ENCODE data around the gene NACA2.

Gene NACA2

GRCh38 chr17:61591018-61591417 lies at the start of gene NACA2:
Gene NACA2, minus strand, starts transcription at chr17:61591219. Its CDS starts 39 bp downstream, at chr17:61591180.
- Histone ChIP-seq H3K27me3 (peaks cover 65% of the 10 kb centered on the region), H3K9me3 (no peaks in the 10 kb centered on the region), H3K36me3 (no peaks in the 10 kb centered on the region), H3K27ac (no peak within 1 kb of the TSS), H3K4me3 (ENCODE audit: low read depth in 1 of 2, low read length in 1 of 2) (no peak within 1 kb of the TSS), H3K4me1 (ENCODE audit: control insufficient read depth in 1 of 2, insufficient read depth in 1 of 2, low read depth in 1 of 2, low read length in 1 of 2) (no peaks in the 10 kb centered on the region)
- no peak for TF ChIP-seq CTCF (IDR thresholded peaks at IDR 0.05)

- Histone ChIP-seq H3K4me3 (ENCODE audit: low read depth in 1 of 2, low read length in 1 of 2) (no peak overlapping the region), H3K27ac (no peak overlapping the region), H3K4me1 (ENCODE audit: control insufficient read depth in 1 of 2, insufficient read depth in 1 of 2, low read depth in 1 of 2, low read length in 1 of 2) (no peaks in the 10 kb centered on the region), H3K36me3 (no peaks in the 10 kb centered on the region), H3K9me3 (no peaks in the 10 kb centered on the region), H3K27me3 (peaks cover 11% of the 10 kb centered on the region)
- no peak for TF ChIP-seq CTCF (IDR thresholded peaks at IDR 0.05)
These were observed 48.8 kb upstream of the NACA2 start for GRCh38 chr17:61639818-61640217.

- no peak overlapping the region for H3K27ac ChIP-seq
- H3K27me3 ChIP-seq = peaks cover 5% of the 10 kb centered on the region
- no peak overlapping the region for H3K4me3 ChIP-seq (ENCODE audit: low read depth in 1 of 2, low read length in 1 of 2)
- no peaks in the 10 kb centered on the region for H3K9me3 ChIP-seq
- TF ChIP-seq CTCF (IDR thresholded peaks at IDR 0.05) = no peak
- H3K4me1 ChIP-seq (ENCODE audit: control insufficient read depth in 1 of 2, insufficient read depth in 1 of 2, low read depth in 1 of 2, low read length in 1 of 2) = no peaks in the 10 kb centered on the region
- no peaks in the 10 kb centered on the region for H3K36me3 ChIP-seq
These were observed 47.1 kb upstream of the NACA2 start for GRCh38 chr17:61638087-61638486.

- H3K4me3 ChIP-seq (ENCODE audit: low read depth in 1 of 2, low read length in 1 of 2) = no peak overlapping the region
- H3K27ac ChIP-seq = no peak overlapping the region
- TF ChIP-seq CTCF (IDR thresholded peaks at IDR 0.05) = no peak
- no peaks in the 10 kb centered on the region for H3K9me3 ChIP-seq
- no peaks in the 10 kb centered on the region for H3K4me1 ChIP-seq (ENCODE audit: control insufficient read depth in 1 of 2, insufficient read depth in 1 of 2, low read depth in 1 of 2, low read length in 1 of 2)
- H3K27me3 ChIP-seq = peaks cover 8% of the 10 kb centered on the region
- no peaks in the 10 kb centered on the region for H3K36me3 ChIP-seq
These were observed 45.0 kb upstream of the NACA2 start for GRCh38 chr17:61635913-61636432.

GRCh38 chr17:61634942-61635538 lies 44.0 kb upstream of the NACA2 start:
- peaks cover 14% of the 10 kb centered on the region for H3K27me3 ChIP-seq
- H3K36me3 ChIP-seq = no peaks in the 10 kb centered on the region
- H3K9me3 ChIP-seq = no peaks in the 10 kb centered on the region
- no peak overlapping the region for H3K4me3 ChIP-seq (ENCODE audit: low read depth in 1 of 2, low read length in 1 of 2)
- TF ChIP-seq CTCF (IDR thresholded peaks at IDR 0.05) = no peak
- H3K4me1 ChIP-seq (ENCODE audit: control insufficient read depth in 1 of 2, insufficient read depth in 1 of 2, low read depth in 1 of 2, low read length in 1 of 2) = no peaks in the 10 kb centered on the region
- no peak overlapping the region for H3K27ac ChIP-seq

Data from neutrophil (primary cell).